Measurements from ENCODE around the gene MAPK11.

MAPK11 gene

GRCh38 chr22:50307890-50308596 lies 37.9 kb upstream of the MAPK11 start:
- DNase-seq (ENCODE audit: low spot score) = no peak

DNA sequence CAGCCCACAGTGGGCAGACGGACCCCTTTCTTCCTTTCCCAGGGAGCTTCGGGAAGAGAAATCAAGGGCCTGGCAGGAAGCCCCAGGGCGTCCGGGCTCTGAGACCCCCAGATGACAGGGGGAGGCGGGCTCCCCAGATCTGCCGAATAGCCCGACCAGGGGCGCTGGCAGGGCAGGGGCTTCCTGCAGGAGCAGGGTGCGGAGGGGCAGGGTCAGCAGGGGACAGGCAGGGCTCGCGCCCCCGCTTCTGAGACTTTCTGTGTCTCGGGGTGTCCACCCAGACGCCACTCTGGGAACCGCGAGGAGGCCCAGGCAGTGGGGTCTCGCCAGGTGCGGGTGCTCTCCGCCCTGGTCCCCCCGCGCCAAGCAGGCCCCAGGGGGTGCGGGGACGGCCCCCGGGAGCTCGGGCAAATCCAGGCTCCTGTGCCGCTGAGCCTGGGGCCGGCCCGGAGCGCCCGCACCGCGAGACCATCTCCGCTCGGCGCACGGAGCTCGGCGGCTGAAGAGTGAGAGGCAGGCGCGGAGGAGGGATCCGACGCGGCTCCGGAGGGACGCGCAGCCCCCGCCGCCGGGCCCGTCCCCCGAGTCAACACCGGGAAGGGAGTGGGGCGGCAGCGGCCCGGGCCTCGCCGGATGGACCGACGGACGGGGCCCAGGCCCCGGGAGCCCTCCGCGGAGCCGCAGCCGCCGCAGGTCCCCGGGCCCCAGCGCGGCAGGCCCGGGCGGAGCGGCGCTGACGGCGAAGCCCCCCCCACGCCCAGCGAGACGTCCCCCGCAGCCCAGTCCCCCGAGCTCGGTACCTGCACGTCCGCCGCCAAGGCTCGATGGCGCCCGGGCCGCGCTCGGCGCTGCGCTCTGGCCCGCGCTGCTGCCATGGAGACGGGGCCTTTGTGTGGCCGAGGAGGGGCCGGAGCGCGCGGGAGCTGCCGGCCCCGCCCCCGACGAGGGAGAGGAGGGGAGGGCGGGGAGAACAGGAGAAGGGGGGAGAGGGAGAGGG lies 36.9 kb upstream of the MAPK11 start, which contains the start of gene PLXNB2:
TSS of gene PLXNB2 (minus strand) at position 894 of the 997 bp plus-strand sequence. CDS start 17,062 bp downstream, outside the sequence.
- peak; percentile 90 for DNase-seq (ENCODE audit: low spot score)

- DNase-seq (ENCODE audit: low spot score) = peak; percentile 96
These were observed 35.9 kb upstream of the MAPK11 start for GRCh38 chr22:50305923-50306566.

DNA sequence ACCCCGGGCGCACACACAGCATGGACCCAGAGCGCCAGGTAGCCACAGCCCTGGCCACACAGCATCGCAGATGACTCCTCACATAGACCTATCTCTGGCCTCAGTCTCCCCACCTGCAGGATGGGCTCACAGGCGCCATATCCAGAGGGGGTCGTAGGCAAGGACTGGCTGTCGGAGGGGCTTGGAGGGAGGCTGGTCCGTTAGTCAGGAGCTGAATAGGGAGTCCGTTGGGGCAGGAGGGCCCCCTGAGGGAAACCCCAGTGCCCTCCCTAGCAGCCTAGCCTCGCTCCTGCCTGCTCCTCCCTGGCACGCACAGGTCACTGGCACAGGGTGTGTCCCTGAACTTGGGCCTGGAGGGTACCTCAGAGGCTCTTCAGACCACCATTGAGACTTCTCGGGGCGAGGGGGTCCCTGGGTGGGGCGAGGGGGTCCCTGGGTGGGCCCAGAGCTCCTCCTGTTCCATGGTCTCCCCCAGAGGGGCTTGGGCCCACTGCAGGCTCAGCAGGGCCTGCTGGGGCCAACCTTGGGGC lies 35.3 kb upstream of the MAPK11 start:
- DNase-seq (ENCODE audit: low spot score) = no peak

DNA sequence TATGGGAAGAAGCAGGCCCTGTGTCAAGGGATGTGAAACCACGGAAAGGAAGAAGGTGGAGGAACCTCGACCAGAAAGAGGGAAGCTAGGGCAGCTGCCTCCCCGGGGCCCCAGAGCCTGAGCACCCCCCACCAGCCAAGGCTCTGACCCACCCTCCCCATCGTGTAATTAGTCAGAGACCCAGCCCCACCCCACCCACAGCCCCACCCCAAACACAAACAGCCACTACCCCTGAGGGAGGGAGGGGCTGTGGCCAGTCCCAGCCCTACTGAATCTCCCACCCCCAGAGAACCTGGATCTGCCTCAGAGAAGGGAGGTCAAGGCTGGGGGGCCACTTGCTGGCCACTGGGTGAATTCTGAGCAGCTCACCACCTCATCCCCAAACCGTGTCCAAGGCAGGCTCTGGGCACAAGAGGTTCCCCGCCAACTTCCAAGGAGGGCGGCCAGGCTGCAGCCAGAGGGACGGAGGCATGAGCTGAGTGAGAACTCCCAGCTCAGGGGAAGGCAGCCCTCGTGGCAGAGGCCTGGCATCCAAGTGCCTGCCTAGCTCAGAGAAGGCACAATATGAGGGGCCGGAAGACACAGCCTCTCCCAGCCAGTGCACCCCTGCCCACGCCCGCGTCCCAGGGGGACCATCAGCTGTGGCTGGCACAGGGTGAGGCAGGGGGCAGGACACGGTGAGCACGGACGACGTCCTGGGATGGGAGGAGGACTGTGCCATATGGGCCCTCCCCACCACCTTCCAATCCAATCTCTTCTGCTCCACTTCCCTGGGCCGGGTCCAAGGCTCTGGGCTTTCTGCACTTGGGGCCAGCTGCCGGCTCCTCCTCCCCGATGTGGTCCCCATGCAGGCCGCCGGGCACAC lies 34.6 kb upstream of the MAPK11 start:
- no peak for DNase-seq (ENCODE audit: low spot score)

DNA sequence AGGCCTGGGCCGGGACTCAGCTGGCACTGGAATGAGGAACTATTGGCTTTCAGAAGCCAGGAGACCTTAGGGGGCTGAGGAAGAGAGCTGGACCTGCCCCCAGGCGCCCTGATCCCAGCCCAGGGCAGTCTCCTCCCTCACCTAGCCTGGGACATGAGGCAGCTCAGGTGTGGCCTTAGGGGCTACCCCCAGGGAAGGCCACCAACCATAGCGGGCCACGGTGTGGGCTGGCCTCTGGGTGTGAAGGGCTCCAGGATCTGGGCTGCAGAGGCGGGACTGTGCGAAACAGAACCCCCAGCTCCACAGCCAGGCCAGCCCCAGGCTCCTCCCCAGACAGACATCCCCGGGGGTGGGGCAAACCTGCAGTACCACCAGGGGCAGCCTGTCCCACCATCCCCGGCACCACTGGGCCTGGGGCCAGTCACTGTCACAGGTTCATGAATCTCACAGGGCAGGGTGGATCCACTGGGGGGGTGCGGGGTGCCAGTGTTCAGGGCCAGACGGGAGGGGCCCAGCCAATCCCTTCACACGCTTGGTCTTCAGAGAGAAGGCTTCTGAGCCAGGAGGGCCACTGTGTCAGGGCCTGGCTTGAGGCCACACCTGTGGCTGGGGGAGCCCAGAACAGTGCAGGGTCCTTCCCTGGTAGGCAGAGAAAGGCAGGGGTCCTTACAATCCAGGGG lies 33.8 kb upstream of the MAPK11 start:
- DNase-seq (ENCODE audit: low spot score) = no peak

DNA sequence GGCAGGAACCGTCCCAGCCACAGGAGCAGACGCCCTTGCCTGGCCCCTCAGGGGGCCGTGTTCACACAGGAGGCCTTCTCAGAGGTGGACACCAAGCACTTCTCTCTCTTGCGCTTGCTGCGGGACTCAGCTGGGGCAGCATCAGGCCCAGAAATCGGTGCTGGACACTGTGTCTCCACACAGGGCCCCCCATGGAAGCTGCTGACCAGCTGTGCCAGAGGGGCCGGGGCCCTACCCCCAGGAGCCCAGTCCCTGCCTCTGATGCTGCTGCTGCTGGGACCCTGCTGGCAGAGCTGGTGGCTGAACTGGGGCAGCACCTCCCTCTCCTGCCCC lies 33.3 kb upstream of the MAPK11 start:
- DNase-seq (ENCODE audit: low spot score) = no peak

DNA sequence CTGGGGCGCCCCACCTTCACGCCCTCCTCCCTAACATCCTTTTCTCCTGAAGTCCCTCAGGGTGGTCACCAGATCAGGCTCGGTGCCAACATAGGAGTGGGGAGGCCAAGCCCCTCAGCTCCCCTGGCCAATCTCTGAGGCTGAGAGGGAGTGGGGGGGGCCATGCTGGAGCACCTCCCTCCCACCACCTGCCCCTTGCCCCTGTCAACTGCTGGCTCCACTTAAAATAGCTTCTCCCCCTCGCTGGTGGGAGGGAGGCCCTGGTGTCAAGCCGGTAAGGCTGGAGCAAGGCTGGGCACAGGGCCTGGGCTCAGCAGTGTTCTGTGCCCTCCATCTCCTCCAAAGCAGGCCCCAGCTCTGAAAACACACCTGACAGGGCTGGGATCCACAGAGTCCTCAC lies 32.4 kb upstream of the MAPK11 start:
- no peak for DNase-seq (ENCODE audit: low spot score)

DNA sequence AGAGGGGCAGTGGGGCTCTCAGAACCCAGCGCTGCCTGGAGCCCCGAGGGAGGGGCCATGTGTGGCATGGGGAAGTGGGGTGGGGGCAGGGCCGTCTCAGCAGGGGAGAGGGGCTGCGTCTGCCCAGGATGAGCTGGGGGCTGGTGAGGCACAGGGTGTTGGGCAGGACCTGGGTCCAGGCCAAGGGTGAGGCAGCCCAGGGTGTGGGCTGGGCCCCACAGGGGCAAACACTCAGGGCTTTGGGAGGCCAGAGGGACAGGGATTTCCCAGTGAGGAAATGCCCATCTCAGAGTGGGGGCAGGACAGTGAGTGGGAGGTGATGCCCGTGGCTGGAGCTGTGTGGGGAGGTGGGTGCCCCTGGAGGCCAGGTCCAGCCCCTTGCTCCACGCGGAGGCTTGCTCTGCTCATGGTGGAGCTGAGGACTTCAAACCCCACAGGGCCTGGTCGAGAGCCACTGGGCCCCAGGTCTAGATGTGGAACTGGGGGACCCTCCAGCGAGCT lies 31.9 kb upstream of the MAPK11 start:
- no peak for DNase-seq (ENCODE audit: low spot score)

- no peak for DNase-seq (ENCODE audit: low spot score)
These were observed 31.4 kb upstream of the MAPK11 start for GRCh38 chr22:50301581-50301991.

- DNase-seq (ENCODE audit: low spot score) = no peak
These were observed 30.6 kb upstream of the MAPK11 start for GRCh38 chr22:50300620-50301257.

GRCh38 chr22:50299785-50300619 lies 29.8 kb upstream of the MAPK11 start:
- DNase-seq (ENCODE audit: low spot score) = no peak

- DNase-seq (ENCODE audit: low spot score) = no peak
These were observed 29.0 kb upstream of the MAPK11 start for GRCh38 chr22:50298937-50299784.

DNA sequence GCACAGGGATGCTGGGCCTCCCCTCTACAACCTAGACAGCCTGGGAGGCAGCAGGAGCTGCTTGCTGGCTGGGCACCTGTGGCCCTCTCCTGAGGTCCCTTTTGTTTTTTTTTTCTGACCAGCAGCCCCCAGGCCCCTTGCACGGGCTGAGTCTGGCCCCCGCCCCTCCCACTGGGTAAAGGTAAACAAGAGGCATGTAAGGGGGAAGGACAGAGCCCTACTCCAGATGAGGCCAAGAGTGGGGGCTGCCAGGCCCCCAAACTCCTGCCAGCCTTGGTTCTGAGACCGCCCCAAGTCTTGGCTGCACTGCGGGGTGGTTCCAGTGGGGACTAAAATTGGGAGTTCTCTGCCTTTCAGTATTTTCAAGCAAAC lies 28.1 kb upstream of the MAPK11 start:
- no peak for DNase-seq (ENCODE audit: low spot score)

GRCh38 chr22:50297510-50298265 lies 27.5 kb upstream of the MAPK11 start:
- DNase-seq (ENCODE audit: low spot score) = no peak

- DNase-seq (ENCODE audit: low spot score) = no peak
These were observed 26.7 kb upstream of the MAPK11 start for GRCh38 chr22:50296658-50297490.

DNA sequence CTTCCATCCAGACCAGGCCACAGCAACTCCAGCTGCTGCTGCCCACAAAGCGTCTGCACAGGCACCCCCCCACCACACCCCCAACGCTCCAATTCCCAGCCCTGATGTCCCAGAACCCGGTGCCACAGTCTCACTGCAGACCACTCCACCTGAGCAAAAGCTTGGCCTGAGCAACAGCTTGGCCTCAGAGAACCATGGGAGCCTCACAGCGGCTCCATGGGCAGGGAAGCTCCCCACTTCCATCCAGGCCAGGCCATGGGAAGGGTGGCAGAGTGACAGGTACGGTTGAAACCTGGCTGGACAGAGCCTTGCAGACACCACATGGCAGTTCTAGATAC lies 24.1 kb upstream of the MAPK11 start:
- no peak for DNase-seq (ENCODE audit: low spot score)
